LNCaP clone FGC (cell line): ENCODE measurements around the gene SOAT1.

ENCODE experiments used
- DNase-seq: peaks from one replicate; pipeline ENCODE4 v3.0.0-alpha.2; 2011; ENCODE audit warnings: low read depth
- H3K4me3 ChIP-seq: 2 replicates; pipeline ENCODE4 v1.5.1; 2011; ENCODE audit warnings: mild to moderate bottlenecking, low read depth, low read length, control low read depth
- CTCF ChIP-seq: IDR thresholded peaks from 2 replicates; pipeline ENCODE4 v1.5.1; 2012; ENCODE audit warnings: mild to moderate bottlenecking; ENCODE audit not compliant: control insufficient read depth, insufficient read depth; ENCODE audit errors: extremely low read depth

SOAT1 gene

GRCh38 chr1:179314928-179315327 lies 21.3 kb downstream of the SOAT1 start:
- no peak for TF ChIP-seq CTCF
- DNase-seq = no peak
- H3K4me3 ChIP-seq = no peak overlapping the region

GRCh38 chr1:179318491-179318890 lies 24.9 kb downstream of the SOAT1 start:
- no peak for TF ChIP-seq CTCF
- no peak for DNase-seq
- H3K4me3 ChIP-seq = no peak overlapping the region

- no peak for DNase-seq
- TF ChIP-seq CTCF = no peak
- H3K4me3 ChIP-seq = no peak overlapping the region
Observed at GRCh38 chr1:179321533-179322216, 28.1 kb downstream of the SOAT1 start.

GRCh38 chr1:179322557-179322956 lies 29.0 kb downstream of the SOAT1 start:
- no peak overlapping the region for H3K4me3 ChIP-seq
- no peak for DNase-seq
- no peak for TF ChIP-seq CTCF

- no peak for DNase-seq
- no peak for TF ChIP-seq CTCF
- no peak overlapping the region for H3K4me3 ChIP-seq
Observed at GRCh38 chr1:179323436-179323835, 29.8 kb downstream of the SOAT1 start.

- DNase-seq = no peak
- no peak for TF ChIP-seq CTCF
Observed at GRCh38 chr1:179325836-179326235, 32.2 kb downstream of the SOAT1 start.

GRCh38 chr1:179326746-179327145 lies 33.1 kb downstream of the SOAT1 start:
- TF ChIP-seq CTCF = no peak
- no peak for DNase-seq
- no peak overlapping the region for H3K4me3 ChIP-seq

More at GRCh38 chr1:179325836-179326235, 32.2 kb downstream of the SOAT1 start:
- H3K4me3 ChIP-seq = no peak overlapping the region
